OCI-LY1 (cell line): ENCODE data around the gene CAPZA1.

Source experiments
- H2AFZ ChIP-seq: fragments of 200-600 bp; sonication (generic), shearing (Covaris generic); 2 replicates; pipeline ENCODE4 v1.6.0; 2014; ENCODE audit warnings: antibody characterized with exemption, mild to moderate bottlenecking, low read length
- H3F3A ChIP-seq: fragments of 200-600 bp; sonication (generic), shearing (Covaris generic); 2 replicates; pipeline ENCODE4 v1.6.0; 2014; ENCODE audit warnings: mild to moderate bottlenecking, antibody characterized with exemption, low read length, moderate library complexity; ENCODE audit not compliant: insufficient read depth
- H3K27ac ChIP-seq: fragments of 200-600 bp; sonication (generic); 2 replicates; pipeline ENCODE4 v1.5.1; 2014; ENCODE audit warnings: low read length, mixed run types, mild to moderate bottlenecking, low read depth; ENCODE audit not compliant: poor library complexity, severe bottlenecking
- H3K27me3 ChIP-seq: fragments of 200-600 bp; sonication (generic); 2 replicates; pipeline ENCODE4 v1.6.0; 2014; ENCODE audit warnings: antibody characterized with exemption, mild to moderate bottlenecking, low read length, moderate library complexity; ENCODE audit not compliant: insufficient read depth
- H3K36me3 ChIP-seq: fragments of 200-600 bp; sonication (generic); 2 replicates; pipeline ENCODE4 v1.6.1; 2014; ENCODE audit warnings: mild to moderate bottlenecking, antibody characterized with exemption, low read length, moderate library complexity, mixed read lengths; ENCODE audit not compliant: insufficient read depth
- H3K4me1 ChIP-seq: fragments of 200-600 bp; sonication (generic); 2 replicates; pipeline ENCODE4 v1.5.1; 2014; ENCODE audit warnings: mild to moderate bottlenecking, low read length, moderate library complexity; ENCODE audit not compliant: insufficient read depth, severe bottlenecking
- H3K4me2 ChIP-seq: fragments of 200-600 bp; sonication (generic), shearing (Covaris generic); 2 replicates; pipeline ENCODE4 v1.6.1; 2014; ENCODE audit warnings: low read length
- H3K4me3 ChIP-seq: fragments of 200-600 bp; sonication (generic); 2 replicates; pipeline ENCODE4 v1.5.1; 2014; ENCODE audit warnings: low read length, low read depth, mild to moderate bottlenecking, mixed read lengths; ENCODE audit not compliant: poor library complexity, severe bottlenecking
- H3K79me2 ChIP-seq: fragments of 200-600 bp; shearing (Covaris generic); 2 replicates; pipeline ENCODE4 v1.6.1; 2016; ENCODE audit warnings: mixed run types, low read length, mixed read lengths; ENCODE audit not compliant: insufficient read depth
- H3K9ac ChIP-seq: fragments of 200-600 bp; sonication (generic), shearing (Covaris generic); 2 replicates; pipeline ENCODE4 v1.6.1; 2014; ENCODE audit warnings: mild to moderate bottlenecking, low read length, mixed read lengths
- H3K9me2 ChIP-seq: fragments of 200-600 bp; sonication (generic), shearing (Covaris generic); 2 replicates; pipeline ENCODE4 v1.6.1; 2014; ENCODE audit warnings: low read depth, mild to moderate bottlenecking, low read length, mixed read lengths
- H3K9me3 ChIP-seq: fragments of 200-600 bp; shearing (Covaris generic); 2 replicates; pipeline ENCODE4 v1.6.1; 2014; ENCODE audit warnings: low read length, mixed read lengths
- H4K20me1 ChIP-seq: fragments of 200-600 bp; sonication (generic), shearing (Covaris generic); 2 replicates; pipeline ENCODE4 v1.6.0; 2016; ENCODE audit warnings: mild to moderate bottlenecking, low read length; ENCODE audit not compliant: insufficient read depth
- EZH2 ChIP-seq: fragments of 200-600 bp; sonication (generic), shearing (Covaris generic); IDR thresholded peaks from 2 replicates; pipeline ENCODE4 v1.8.0; 2017; ENCODE audit warnings: borderline replicate concordance, mixed run types, mild to moderate bottlenecking, antibody characterized with exemption, low read length, moderate library complexity, mixed read lengths
- TF ChIP-seq, protein P1 (sequence below): fragments of 200-600 bp; sonication (generic), shearing (Covaris generic); IDR thresholded peaks from 2 replicates; pipeline ENCODE4 v1.5.1; 2017; ENCODE audit warnings: mild to moderate bottlenecking, antibody characterized with exemption, low read length, moderate library complexity, mixed read lengths

Gene CAPZA1

DNA sequence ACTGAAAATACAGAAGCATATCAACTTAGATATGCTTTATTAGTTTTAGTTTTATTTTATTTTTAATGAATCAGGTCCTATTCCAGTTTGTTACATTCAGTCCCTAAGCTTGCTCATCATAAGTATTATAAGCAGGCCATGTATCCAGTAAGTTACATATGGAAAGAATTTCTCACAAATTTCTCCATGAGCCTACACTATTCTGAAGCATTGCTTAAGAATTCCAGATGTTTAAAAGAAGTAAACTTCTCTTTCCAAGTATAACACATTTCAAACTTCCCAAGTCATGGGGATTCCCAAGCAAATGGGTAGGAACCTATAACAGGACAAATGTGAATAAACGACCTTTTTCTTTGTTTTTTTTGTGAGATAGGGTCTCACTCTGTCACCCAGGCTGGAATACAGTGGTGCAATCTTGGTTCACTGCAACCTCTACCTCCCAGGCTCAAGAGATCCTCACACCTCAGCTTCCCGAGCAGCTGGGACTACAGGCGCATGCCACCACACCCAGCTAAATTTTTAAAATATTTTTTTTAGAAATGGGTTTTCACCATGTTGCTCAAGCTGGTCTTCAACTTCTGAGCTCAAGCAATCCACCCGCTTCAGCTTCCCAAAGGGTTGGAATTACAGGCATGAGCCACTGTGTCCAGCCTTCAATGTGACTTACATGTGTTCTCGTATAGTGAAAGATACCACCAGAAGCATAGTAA is 39.7 kb upstream of the CAPZA1 start:
- H3K79me2 ChIP-seq, result no peaks in the 10 kb centered on the region
- H3K4me3 ChIP-seq, result no peak overlapping the region
- H3K9me3 ChIP-seq, result no peaks in the 10 kb centered on the region
- no peak overlapping the region for H2AFZ ChIP-seq
- H4K20me1 ChIP-seq, result no peaks in the 10 kb centered on the region
- H3K4me1 ChIP-seq, result no peaks in the 10 kb centered on the region
- TF ChIP-seq EZH2, result no peak
- TF ChIP-seq, protein P1, sequence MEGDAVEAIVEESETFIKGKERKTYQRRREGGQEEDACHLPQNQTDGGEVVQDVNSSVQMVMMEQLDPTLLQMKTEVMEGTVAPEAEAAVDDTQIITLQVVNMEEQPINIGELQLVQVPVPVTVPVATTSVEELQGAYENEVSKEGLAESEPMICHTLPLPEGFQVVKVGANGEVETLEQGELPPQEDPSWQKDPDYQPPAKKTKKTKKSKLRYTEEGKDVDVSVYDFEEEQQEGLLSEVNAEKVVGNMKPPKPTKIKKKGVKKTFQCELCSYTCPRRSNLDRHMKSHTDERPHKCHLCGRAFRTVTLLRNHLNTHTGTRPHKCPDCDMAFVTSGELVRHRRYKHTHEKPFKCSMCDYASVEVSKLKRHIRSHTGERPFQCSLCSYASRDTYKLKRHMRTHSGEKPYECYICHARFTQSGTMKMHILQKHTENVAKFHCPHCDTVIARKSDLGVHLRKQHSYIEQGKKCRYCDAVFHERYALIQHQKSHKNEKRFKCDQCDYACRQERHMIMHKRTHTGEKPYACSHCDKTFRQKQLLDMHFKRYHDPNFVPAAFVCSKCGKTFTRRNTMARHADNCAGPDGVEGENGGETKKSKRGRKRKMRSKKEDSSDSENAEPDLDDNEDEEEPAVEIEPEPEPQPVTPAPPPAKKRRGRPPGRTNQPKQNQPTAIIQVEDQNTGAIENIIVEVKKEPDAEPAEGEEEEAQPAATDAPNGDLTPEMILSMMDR, result no peak
- H3K27ac ChIP-seq, result no peak overlapping the region
- H3F3A ChIP-seq, result no peaks in the 10 kb centered on the region
- no peaks in the 10 kb centered on the region for H3K27me3 ChIP-seq
- H3K9me2 ChIP-seq, result no peaks in the 10 kb centered on the region
- H3K9ac ChIP-seq, result no peak overlapping the region
- H3K4me2 ChIP-seq, result no peak overlapping the region
- no peaks in the 10 kb centered on the region for H3K36me3 ChIP-seq

DNA sequence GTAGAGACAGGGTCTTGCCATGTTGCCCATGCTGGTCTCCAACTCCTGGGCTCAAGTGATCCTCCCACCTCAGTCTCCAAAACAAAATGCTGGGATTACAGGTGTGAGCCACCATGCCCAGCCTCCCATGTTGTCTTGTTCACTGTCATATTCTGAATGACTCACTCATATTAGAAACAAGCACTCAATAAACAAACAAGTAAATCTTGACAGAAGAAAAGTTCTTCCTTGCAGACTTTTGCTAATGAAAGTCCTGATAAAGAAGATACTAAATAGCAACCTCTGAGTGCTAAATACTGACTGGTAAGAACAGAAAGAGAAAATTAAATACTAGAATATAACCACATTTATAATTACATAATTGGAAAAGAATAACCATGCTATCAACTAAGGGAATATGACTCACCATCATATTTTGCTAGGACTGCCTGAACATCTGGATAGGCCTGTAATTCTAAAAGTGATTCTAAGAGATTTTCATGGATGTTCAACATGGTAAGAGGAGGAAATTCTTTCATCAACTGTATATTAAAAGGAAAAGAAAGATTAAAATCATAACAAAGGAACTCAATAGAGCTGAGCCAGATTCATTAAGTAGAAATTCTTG is 37.9 kb upstream of the CAPZA1 start:
- H3K36me3 ChIP-seq, result no peaks in the 10 kb centered on the region
- no peaks in the 10 kb centered on the region for H4K20me1 ChIP-seq
- H3K4me1 ChIP-seq, result no peaks in the 10 kb centered on the region
- no peak overlapping the region for H3K4me3 ChIP-seq
- H3K9ac ChIP-seq, result no peak overlapping the region
- no peaks in the 10 kb centered on the region for H3F3A ChIP-seq
- H3K4me2 ChIP-seq, result no peak overlapping the region
- H2AFZ ChIP-seq, result no peak overlapping the region
- no peak overlapping the region for H3K27ac ChIP-seq
- H3K9me3 ChIP-seq, result no peaks in the 10 kb centered on the region
- no peaks in the 10 kb centered on the region for H3K27me3 ChIP-seq
- H3K9me2 ChIP-seq, result no peaks in the 10 kb centered on the region
- H3K79me2 ChIP-seq, result no peaks in the 10 kb centered on the region
- TF ChIP-seq, protein P1, result no peak
- TF ChIP-seq EZH2, result no peak

DNA sequence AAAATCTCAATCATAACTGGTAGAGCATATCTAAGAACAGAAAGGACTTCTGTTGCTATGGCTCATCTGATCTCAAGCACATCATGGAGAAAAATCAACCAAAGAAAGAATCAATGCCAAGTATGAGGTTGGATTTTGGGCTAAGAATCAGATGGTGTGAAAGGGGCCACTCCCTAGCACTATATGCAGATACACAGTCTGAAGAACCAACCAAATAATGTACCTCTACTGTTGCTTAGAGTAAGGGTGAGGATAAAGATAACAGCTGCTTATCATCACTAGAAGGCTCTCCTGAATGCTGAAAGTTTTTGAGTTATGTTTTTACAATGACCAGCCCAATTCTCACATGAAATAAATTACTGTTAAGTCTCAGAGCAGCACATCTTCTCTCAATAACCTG is 36.3 kb upstream of the CAPZA1 start:
- Histone ChIP-seq H3K9me3 (peaks cover 7% of the 10 kb centered on the region; the same call in 1 of the 2 replicates), H3K27me3 (no peaks in the 10 kb centered on the region), H3K27ac (no peak overlapping the region), H3K36me3 (no peaks in the 10 kb centered on the region), H3K79me2 (no peaks in the 10 kb centered on the region), H3K4me1 (no peaks in the 10 kb centered on the region), H3F3A (no peaks in the 10 kb centered on the region), H2AFZ (no peak overlapping the region), H3K4me3 (no peak overlapping the region), H4K20me1 (no peaks in the 10 kb centered on the region), H3K9ac (no peak overlapping the region), H3K4me2 (no peak overlapping the region), H3K9me2 (no peaks in the 10 kb centered on the region)
- TF ChIP-seq, protein P1, result no peak
- no peak for TF ChIP-seq EZH2
